Measurements from ENCODE around the gene ZFAND2A. TPM values are rescaled to one million over a fixed set of nuclear protein-coding genes. Genes with fewer than 3 reads are reported as not detected.

The ZFAND2A gene
- total RNA-seq, 2 donors from 2014 or later: 10.2 to 16.2 TPM

DNA sequence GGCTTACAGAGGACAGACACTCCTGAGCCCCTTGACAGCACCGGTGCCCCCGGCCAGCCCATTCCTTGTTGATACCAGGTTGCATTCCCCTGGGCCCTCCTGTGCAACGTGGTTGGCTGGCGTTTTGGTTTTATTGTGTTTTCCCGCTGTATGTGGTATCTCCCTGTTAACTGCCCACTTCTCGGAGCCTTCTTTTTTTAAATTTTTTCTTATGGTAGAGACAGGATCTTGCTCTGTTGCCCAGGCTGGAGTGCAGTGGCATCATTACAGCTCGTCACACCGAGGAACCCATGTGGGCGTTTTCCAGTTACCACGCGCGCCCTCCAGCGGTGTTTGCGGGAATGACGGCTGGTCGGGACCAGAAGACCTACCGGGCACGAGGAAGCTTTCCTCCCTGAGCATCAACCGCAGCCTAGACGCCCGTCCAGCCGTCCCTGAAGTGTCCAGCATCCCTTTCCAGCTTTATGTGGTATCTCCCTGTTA, 16.9 kb upstream of the ZFAND2A start:
- H3K9me3 ChIP-seq: no peaks in the 10 kb centered on the region
- TF ChIP-seq, protein P1, sequence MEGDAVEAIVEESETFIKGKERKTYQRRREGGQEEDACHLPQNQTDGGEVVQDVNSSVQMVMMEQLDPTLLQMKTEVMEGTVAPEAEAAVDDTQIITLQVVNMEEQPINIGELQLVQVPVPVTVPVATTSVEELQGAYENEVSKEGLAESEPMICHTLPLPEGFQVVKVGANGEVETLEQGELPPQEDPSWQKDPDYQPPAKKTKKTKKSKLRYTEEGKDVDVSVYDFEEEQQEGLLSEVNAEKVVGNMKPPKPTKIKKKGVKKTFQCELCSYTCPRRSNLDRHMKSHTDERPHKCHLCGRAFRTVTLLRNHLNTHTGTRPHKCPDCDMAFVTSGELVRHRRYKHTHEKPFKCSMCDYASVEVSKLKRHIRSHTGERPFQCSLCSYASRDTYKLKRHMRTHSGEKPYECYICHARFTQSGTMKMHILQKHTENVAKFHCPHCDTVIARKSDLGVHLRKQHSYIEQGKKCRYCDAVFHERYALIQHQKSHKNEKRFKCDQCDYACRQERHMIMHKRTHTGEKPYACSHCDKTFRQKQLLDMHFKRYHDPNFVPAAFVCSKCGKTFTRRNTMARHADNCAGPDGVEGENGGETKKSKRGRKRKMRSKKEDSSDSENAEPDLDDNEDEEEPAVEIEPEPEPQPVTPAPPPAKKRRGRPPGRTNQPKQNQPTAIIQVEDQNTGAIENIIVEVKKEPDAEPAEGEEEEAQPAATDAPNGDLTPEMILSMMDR (IDR thresholded peaks at IDR 0.05): peak in 1 of 2 donors; percentile 49
- peaks cover 0 to 11% of the 10 kb centered on the region in 2 donors for H3K4me1 ChIP-seq
- H3K36me3 ChIP-seq: no peaks in the 10 kb centered on the region
- DNase-seq (ENCODE audit: low spot score): no peak
- no peak overlapping the region for H3K27ac ChIP-seq
- H3K4me3 ChIP-seq: no peak overlapping the region
- no peaks in the 10 kb centered on the region for H3K27me3 ChIP-seq

DNA sequence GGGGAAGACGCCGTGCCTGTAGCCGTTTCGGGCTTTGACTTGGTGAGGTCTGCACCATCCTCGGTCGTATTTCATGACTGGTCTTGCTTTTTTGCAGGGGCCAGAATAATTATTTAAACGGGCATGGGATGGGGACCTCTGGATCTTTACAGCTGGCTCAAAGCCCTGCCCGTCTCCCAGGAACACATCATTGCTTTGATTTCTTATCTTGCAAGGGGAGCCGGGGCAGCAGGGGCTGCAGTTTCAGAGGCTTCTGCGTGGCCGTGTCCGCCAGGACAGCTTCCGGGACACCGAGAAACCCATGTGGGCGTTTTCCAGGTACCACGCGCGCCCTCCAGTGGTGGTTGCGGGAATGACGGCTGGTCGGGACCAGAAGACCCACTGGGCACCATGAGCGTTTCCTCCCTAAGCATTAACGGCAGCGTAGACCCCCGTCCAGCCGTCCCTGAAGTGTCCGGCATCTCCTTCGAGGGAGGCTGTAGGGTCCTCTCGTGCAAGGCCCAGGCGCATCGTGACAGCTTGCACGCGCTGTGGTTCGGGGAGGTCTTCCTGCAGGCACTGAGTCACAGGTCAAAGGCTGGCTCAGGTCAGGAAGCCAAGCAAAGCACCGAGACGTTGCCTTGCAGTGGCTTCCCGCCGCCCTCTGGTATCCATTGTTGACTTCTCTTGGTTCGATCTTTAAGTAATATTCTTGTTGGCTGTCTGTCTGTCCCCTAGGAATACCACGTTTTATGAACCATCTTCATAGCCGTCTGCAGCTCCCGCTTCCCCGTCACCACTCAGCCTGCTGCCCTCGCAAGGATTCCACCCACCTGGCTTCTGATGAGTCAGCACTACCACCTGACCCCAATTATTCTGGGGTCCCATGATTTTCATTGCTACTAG, 16.2 kb upstream of the ZFAND2A start:
- H3K4me3 ChIP-seq: peak overlapping the region in 1 of 2 donors; percentile 33
- H3K27ac ChIP-seq: no peak overlapping the region
- no peaks in the 10 kb centered on the region for H3K27me3 ChIP-seq
- H3K4me1 ChIP-seq: peaks cover 0 to 11% of the 10 kb centered on the region in 2 donors
- TF ChIP-seq, protein P1 (IDR thresholded peaks at IDR 0.05): peak; percentile 77 to 95
- H3K36me3 ChIP-seq: no peaks in the 10 kb centered on the region
- peak; percentile 87 for DNase-seq (ENCODE audit: low spot score)
- no peaks in the 10 kb centered on the region for H3K9me3 ChIP-seq

DNA sequence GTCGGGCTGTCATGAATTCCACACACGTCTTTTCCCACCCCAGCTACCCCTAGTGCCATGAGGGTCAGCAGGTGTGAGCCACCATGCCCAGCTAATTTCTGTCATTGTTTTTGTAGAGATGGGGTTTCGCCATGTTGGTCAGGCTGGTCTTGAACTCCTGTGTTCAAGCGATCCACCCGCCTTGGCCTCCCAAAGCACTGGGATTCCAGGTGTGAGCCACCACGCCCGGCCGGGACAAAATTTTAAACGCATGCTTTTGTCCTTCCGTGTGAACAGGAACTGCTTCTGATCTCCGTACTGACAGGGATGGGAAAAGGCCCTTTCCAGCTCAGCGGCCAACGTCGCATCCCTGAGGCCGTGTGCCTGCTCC, 15.6 kb upstream of the ZFAND2A start:
- Histone ChIP-seq H3K36me3 (no peaks in the 10 kb centered on the region), H3K4me1 (peaks cover 0 to 11% of the 10 kb centered on the region in 2 donors), H3K27me3 (no peaks in the 10 kb centered on the region), H3K4me3 (peak overlapping the region in 1 of 2 donors; percentile 33), H3K27ac (no peak overlapping the region), H3K9me3 (no peaks in the 10 kb centered on the region)
- TF ChIP-seq, protein P1 (IDR thresholded peaks at IDR 0.05): no peak
- DNase-seq (ENCODE audit: low spot score): no peak

DNA sequence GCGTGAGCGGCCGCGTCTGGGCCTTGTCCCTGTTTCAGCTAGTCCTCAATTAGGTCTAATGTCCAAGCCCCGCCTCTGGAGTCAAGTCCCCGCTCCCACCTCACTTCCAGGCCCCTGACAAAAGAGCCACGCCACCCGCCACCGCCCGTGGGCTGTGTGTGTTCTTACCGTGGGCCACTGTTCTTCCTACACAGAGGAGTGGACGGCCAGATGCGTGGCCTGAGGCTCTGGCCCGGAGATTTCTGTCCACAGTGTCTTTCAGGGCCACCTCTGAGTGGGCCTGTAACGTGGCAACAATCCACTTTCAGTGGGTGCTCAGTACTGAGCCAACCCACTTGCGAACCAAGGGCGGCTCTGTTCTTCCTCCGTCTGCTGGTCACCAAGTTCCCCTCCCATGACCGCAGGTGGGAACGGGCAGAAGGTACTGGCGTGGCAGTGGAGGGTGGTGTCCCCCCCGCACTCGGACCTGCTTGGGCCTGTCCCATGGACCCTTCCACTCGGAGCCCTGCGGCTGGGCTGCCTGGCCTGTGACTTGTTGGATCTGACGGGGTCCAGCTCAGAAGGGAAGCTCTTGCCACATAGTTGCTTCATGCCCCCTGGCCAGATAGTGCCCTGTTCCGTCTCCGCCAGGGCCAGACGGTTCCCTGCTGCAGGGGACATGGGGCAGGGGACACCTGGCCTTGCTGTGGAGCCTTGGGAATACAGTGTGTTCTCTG, 15.0 kb upstream of the ZFAND2A start:
- Histone ChIP-seq H3K9me3 (no peaks in the 10 kb centered on the region), H3K4me1 (peaks cover 0 to 13% of the 10 kb centered on the region in 2 donors), H3K27me3 (no peaks in the 10 kb centered on the region), H3K4me3 (no peak overlapping the region), H3K27ac (no peak overlapping the region), H3K36me3 (no peaks in the 10 kb centered on the region)
- no peak for DNase-seq (ENCODE audit: low spot score)
- TF ChIP-seq, protein P1 (IDR thresholded peaks at IDR 0.05): no peak

DNA sequence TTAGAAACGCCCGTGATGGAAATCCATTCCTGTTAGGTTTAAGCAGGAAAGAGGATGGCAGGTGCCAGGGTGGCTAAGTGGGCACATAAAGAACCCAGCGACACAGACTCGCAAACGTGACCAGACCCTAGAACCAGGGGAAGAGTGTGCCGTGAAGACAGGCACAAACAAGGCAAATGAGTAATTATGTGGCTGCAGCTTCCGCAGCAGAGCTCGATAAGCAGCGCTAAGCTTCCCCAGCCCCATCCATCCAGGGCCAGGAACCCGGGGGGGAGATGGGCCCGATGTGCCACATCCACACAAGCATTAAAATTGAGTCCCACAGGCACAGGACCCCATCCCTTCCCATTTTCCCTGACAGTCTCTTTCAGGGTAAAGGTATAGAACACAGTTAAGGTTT, 14.0 kb upstream of the ZFAND2A start:
- H3K9me3 ChIP-seq: no peaks in the 10 kb centered on the region
- H3K4me3 ChIP-seq: no peak overlapping the region
- H3K27me3 ChIP-seq: no peaks in the 10 kb centered on the region
- H3K4me1 ChIP-seq: peaks cover 0 to 23% of the 10 kb centered on the region in 2 donors
- DNase-seq (ENCODE audit: low spot score): no peak
- H3K27ac ChIP-seq: no peak overlapping the region
- H3K36me3 ChIP-seq: no peaks in the 10 kb centered on the region
- TF ChIP-seq, protein P1 (IDR thresholded peaks at IDR 0.05): no peak
